Stimulated activated naive CD4-positive, alpha-beta T cell treated with Interleukin-2 at 50 U/mL for 16 hours (primary cell): ENCODE data around the gene GCAT.

Source experiments
- DNase-seq: peaks from one replicate; lab custom pipeline; 2025; lab: John Stamatoyannopoulos, UW

GCAT gene

DNA sequence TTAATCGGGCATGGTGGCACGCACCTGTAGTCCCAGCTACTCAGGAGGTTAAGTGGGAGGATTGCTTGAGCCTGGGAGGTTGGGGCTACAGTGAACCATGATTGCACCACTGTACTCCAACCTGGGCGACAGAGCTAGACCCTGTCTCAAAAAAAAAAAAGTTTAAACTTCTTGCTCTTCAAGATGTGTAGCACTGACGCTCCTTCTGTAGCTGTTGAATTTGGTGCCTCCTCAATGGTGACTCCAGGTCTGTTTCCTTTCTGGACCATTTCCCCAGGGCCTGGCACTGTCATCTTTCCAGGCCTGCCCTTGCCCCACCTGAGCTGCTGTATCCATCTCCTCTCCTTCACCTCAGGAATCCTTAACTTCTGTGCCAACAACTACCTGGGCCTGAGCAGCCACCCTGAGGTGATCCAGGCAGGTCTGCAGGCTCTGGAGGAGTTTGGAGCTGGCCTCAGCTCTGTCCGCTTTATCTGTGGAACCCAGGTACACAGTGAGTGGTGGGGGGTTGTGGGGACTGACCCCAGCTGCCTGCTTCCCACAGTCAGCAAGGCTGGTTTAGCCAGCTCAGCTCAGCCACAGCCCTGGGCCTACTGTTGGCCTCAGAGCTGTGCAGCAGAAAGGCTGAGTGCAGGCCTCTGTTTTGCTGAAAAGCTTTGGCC is 2.1 kb downstream of the GCAT start:
- DNase-seq, result no peak

DNA sequence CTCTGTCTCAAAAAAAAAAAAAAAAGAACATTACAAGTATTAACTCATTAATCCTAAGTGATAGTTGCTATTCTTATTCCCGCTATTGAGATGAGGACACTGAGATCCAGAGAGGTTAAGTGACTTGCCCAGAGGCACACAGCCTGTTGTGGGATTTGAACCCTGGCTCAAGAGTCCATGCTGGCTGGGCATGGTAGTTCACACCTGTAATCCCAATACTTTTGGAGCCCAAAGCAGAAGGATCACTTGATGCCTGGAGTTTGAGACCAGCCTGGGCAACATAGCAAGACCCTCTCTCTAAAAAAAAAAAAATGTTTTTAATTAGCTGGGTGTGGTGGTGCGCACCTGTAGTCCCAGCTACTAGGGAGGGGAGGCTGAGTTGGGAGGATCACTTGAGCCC is 4.1 kb downstream of the GCAT start:
- DNase-seq, result no peak

DNA sequence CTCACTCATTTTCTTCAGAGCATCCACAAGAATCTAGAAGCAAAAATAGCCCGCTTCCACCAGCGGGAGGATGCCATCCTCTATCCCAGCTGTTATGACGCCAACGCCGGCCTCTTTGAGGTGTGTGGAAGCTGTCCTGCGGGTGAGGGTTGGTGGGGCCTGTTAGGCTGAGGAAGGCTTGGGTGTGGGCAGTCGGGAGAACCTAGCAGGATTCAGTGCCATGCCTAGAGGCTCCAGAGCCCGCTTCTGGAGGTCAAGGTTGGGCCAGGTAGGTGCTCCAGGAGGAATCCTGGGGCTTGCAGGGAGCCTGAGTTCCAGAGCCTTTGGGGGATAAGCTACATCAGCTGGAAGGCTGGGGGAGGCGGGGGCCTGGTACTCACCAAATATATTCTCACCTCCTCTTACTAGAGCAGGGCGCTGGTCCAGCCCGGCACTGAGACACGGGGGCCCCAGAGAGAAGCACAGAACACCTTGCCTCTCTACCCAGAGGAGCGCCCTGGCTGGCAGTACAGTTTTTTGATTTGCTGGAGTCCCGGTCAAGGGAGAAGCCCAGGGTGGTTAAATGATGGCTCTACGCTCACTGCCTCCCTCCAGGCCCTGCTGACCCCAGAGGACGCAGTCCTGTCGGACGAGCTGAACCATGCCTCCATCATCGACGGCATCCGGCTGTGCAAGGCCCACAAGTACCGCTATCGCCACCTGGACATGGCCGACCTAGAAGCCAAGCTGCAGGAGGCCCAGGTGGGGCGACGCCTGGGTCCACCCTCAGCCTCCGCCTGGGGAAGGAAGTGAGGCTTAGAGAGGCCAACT is 5.3 kb downstream of the GCAT start:
- DNase-seq, result no peak

DNA sequence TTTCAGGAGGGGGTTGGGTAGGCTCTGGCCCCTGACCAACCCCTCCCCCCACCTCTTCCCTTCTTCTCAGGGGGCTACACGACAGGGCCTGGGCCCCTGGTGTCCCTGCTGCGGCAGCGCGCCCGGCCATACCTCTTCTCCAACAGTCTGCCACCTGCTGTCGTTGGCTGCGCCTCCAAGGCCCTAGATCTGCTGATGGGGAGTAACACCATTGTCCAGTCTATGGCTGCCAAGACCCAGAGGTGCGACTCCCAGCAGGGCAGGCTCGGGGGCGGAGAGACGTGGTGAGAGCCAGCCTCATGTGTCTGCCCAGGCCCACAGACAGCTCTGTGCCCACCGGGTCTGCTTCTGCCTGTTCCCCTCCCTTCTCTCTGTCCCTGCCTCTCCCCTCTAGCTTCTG is 7.9 kb downstream of the GCAT start:
- DNase-seq, result no peak

DNA sequence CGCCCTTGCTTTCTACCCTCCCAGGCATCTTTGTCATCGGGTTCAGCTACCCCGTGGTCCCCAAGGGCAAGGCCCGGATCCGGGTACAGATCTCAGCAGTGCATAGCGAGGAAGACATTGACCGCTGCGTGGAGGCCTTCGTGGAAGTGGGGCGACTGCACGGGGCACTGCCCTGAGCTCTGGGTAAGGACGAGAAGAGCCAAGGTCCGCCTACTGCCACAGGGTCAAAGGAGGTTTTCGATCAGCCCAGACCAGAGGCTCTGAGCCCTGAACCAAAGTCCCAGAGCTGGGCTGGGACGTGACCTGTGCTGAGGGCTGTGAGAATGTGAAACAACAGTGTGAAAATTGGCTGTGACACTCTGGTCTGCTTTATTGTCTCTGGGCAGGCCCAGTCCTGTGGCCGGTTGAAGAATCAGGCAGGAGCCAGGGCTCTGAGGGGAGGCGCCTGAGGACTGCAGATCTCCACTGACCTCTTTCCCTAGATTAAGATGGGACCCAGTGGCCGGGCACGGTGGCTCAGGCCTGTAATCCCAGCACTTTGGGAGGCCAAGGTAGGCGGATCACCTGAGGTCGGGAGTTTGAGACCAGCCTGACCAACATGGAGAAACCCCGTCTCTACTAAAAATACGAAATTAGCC is 8.9 kb downstream of the GCAT start:
- no peak for DNase-seq

DNA sequence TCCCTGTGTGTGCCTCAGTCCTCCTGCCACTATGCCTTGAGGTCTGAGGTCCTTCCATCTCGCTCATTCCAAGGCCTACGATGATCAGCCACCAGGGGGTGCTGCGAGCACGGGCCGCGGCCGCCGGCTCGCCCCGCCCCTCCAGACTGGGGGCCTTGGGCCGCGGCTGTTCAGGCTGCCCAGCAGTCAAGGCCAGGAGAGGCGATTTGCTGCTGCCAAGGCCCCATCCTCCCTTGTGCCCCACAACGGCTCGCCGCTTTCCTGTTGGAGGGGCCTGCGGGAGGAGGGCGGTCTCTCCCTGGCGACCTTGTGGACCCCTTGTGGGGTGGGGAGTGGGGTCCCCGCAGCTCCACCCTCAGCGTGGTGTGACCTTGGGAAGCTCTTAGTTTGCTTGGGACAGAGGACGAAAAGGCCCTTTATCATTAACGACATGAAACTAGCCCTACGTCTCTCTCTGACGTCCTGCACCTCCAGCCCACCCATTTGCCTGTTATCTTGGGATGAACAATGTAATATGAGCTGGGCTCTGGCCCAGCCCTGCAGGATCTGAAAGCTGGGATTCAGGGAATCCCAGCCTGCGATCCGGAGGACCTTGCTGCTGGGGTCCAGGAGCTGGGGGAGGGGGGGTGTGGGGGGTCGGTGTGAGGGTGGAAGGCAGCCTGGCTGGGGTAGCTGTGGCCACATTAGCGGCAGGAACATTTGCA is 10.1 kb downstream of the GCAT start:
- DNase-seq, result peak; percentile 70

DNA sequence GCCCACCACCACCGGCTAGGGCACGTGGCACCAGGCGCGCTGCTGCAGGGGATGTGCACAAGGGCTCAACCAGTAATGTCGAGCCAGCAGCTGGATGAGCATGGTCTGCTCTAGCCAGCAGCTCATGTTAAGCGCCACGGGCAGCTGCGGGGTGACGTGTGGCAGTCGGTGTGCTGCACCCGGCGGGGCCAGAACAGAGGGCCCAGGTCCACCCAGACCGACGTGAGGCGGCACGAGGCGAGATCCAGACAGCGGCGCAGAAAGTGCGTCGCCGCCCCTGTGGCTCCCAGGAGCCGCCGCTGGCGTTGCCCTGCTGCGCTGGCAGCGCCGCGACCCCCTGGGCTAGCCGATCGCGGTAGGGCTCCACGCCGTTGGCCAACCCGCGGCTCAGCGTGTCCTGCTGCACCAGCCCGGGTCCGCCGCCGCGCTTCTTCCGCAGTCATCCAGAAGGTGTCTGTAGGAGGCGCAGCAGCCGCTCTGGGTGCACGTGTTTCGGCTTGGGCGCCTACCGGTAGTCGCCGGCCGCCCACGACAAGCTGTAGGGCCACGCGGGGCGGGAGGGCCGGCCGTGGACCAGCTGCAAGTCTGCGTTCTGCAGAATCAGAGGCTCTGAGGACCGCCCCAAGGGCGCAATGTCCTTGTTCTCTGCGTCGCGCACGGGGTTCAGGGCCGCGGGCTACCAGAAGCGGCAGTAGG is 10.8 kb downstream of the GCAT start:
- peak; percentile 65 for DNase-seq

DNA sequence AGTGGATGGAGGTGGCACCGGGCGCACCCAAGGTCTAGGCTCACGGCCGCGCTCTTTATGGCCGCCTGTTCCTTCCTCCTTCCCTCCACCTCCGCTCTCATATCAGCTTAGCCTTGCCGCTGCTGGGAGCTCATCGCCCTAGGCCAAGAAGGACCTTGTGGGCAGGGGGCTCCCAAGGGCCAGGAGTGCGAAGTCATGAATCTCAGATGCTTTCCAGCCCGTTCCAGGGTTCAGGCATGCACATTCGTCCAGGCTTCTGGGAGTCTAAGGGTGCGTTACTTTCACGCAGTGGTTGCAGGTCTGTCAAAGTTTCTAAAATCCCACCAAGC is 11.3 kb downstream of the GCAT start:
- DNase-seq, result no peak

DNA sequence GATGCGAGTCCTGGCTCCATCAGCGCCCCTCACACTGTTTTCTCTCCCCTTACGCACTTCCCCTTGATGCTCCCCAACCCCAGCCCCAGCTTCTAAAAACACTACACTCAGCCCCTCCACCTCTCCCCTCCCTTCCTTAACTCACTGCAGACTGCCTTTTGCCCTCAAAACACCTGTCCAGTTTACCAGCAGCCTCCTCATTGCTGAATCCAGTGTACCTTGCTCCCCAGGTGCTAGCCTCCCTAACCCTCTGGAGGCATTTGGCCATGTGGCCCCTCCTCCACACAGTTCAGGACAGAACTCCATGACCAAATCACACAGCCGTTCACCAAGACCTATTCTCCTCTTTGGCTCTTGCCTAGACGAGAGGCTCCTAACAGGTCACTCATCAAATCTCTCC is 12.6 kb downstream of the GCAT start:
- DNase-seq, result no peak

DNA sequence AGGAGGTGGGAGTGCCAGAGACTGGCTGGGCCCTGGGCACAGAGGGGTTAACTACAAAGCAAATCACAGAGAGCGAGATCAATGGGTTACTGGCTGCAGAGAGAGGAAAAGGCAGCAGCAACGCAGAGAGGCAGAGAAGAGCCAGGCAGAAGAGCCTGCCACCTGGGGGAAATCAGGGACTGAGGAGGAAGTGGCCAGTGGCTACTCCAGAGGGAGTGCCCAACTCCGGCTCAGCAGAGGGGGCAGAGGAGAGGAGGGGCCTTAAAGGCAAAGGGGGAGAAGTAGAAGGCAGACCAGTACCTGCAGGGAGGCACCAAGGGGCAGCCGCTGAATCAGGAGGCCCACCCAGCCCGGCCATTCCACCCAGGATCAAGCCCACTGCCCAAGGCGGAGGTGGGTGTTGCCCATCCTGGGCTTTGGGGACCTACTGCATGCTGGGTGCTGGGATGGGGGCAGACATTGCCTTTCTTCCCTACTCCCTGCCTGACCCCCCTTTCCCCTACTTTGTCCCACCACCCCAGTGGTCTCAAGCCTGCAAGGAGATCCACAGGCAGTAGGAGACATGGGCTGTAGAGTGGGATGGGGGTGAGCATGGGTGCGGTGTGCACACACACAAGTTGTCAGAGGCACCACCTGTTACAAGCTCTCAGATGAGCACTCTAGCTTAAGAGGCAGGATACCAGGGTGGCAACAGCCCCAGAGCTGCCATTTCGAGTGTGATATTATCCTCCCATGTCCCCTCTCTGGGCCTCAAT is 14.5 kb downstream of the GCAT start:
- no peak for DNase-seq

DNA sequence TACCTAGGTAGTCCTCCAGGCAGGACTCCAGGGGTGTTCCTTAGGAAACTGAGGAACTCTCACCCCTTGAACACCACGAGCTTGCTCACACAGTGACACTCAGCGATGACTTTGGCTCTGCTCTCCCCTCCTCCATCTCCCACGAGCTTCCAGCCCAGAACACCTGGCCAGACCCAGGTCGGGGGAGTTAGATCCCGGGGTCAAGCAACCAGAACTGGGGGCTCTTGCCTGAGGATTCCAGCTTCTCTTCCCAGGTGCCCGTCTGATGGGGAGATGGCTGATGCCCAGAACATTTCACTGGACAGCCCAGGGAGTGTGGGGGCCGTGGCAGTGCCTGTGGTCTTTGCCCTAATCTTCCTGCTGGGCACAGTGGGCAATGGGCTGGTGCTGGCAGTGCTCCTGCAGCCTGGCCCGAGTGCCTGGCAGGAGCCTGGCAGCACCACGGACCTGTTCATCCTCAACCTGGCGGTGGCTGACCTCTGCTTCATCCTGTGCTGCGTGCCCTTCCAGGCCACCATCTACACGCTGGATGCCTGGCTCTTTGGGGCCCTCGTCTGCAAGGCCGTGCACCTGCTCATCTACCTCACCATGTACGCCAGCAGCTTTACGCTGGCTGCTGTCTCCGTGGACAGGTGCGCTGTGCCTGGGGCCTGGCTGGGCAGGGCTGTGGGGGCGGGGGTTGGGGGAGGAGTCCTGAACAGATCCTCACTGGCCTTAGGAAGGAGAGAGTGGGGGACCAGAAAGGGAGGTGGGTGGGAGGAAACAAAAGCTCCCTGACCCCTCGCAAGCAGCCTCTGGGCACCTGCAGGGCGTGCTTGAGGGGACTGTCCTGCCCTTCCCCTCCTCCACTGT is 15.6 kb downstream of the GCAT start, which contains the start of gene GALR3:
Gene GALR3, plus strand, starts transcription at position 249 of the 852 bp plus-strand sequence. Its CDS starts 25 bp downstream, at position 274.
- DNase-seq, result no peak

DNA sequence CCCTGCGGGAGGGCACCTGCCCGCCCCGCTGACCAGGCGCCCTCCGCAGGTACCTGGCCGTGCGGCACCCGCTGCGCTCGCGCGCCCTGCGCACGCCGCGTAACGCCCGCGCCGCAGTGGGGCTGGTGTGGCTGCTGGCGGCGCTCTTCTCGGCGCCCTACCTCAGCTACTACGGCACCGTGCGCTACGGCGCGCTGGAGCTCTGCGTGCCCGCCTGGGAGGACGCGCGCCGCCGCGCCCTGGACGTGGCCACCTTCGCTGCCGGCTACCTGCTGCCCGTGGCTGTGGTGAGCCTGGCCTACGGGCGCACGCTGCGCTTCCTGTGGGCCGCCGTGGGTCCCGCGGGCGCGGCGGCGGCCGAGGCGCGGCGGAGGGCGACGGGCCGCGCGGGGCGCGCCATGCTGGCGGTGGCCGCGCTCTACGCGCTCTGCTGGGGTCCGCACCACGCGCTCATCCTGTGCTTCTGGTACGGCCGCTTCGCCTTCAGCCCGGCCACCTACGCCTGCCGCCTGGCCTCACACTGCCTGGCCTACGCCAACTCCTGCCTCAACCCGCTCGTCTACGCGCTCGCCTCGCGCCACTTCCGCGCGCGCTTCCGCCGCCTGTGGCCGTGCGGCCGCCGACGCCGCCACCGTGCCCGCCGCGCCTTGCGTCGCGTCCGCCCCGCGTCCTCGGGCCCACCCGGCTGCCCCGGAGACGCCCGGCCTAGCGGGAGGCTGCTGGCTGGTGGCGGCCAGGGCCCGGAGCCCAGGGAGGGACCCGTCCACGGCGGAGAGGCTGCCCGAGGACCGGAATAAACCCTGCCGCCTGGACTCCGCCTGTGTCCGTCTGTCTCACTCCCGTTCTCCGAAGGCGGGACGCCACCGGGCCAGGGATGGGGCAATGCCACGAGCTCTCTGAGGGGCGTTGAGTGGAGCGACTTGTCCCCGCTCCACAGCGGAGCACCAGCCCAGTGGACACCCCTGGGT is 17.2 kb downstream of the GCAT start:
- DNase-seq, result no peak

DNA sequence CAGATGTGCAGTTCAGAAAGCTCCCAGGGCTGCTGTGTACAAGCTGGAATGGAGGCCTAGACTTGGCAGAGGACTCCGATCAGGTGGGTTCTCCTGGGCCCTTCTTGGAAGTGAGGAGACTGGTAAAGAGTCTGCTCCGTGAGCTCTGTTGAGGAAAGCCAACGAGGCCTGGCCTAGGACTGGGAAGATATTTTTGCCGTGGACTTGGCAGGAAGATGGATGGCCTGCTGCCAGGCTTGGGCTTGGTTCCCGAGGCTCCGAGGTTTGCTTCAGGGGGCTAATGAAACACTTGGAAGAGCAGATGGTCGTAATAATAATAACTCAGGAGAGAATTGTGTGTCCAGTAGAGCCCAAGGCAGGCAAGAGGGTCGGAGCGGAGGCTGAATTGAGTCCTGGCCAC is 19.3 kb downstream of the GCAT start:
- no peak for DNase-seq

DNA sequence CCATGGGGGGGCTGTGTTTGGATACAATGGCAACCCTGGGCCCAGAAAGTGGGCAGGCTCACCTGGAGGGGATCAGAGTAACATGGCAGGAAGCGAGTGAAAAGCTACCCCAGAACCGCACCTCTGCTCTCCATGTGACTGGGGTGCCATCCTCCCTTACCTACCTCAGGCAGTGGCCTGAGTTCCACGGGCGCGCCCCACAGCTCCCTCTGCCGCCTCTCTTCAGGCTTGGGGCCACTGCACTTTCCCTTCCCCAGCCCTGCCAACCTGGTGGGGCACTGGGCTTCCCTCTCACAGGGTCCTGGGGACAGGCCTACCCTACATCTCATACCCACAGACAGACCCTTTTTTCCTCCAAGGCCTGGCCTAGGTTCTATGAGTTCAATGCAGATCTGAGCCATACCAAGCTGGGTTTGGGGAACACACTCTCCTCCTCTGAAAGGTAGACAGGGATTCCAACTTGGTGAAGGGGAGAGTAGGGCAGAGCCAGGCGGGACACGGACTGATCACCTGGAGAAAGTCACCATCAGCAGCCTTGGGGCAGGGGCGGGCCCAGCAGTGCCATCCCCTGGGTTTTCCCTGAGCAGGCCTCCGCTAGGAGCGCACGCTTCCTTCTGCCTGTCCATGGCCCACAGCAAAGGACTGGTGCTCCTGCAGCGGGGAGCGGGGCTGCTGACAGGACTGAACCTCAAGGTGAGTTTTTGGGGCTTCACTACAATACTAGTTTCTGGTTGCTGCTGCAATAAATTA is 22.5 kb downstream of the GCAT start:
- no peak for DNase-seq

DNA sequence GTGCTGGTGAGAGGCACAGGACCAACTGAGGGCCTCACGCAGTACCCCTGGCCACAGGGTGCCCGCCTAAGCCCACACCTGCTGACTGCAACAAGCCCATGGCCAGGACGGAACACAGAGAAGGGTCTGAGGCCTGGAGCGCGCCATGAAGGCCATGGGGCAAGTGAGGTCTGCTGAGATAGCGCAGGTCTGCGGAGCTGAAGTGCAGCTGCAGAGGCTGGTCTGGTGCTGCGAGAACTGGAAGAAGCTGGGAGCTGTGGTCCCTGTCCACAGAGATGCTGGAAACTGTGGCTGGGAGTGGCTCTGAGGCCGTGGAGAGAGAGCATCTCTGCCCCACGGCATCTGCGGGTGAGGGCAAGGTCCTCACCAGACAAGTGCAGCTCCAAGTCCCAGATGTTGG is 23.7 kb downstream of the GCAT start:
- no peak for DNase-seq

DNA sequence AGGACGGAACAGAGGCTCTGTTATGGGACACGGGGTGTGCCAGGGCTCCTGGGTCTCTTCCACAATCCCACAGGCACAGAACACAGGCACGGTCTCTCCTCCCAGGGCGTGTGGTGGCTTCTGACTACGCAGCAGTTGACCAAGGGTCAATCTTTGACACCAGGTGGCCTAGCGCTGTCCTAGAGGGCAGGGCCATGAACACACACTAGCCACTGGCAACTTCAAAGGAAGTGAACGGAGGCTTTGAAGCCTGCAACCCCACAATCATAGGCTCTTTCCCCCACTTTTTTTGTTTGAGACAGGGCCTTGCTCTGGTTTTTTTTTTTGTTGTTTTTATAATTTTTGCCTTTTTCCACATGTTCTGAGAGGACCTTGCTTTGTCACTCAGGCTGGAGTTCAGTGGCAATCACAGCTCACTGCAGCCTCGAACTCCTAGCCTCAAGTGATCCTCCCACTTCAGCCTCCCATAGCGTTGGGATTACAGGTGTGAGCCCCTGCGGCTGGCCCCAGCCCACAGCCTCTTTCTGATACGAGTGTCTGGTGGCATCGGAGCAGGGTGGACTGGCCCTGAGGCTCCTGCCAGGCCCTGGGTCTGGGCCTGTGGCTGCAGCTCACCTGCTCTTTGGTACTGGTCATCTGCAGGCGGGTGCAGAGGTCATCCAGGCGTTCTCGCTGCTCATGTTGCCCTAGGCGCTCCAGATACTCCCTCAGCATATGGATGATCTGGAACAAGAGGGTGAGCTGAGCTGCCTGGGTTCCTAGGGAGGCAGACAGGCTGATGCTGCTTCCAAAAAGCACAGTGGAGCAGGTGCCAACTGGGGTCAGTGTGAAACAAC is 24.5 kb downstream of the GCAT start:
- DNase-seq, result no peak

DNA sequence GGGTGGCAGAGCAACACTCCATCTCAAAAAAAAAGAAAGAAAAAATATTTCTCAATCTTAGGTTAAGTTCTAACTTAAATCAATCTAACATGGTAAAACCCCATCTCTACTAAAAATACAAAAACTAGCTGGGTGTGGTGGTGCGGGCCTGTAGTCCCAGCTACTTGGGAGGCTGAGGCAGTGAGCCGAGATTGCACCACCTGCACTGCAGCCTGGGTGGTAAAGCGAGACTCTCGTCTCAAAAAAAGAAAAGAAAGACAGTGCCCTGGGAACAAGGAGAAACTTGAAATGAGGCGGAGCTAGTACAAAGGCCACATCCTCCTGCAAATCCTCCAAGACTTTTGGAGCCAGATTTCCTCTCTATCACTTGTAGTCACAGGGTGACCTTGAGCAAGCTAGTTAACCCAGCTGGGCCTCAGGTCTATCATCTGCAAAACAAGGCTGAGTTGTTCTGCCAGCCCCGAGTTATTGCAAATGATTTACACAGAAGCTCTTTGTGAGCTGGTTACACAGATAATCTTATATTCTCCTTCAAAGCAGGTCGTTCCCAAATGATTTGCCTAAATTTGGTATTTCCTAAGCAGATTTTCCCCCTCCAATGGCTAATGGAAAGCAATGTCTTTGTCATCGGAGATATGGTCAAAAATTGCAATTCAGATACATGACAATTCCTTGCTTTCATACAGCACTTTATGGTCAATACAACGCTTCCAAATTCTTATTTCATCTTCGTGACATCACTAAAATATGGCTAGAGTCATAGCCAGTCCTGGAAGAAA is 34.5 kb downstream of the GCAT start:
- DNase-seq, result no peak
